Hippocampal formation (tissue), 2 donors: ENCODE measurements around the gene PSMD3.

Source experiments
- DNase-seq, 2 donors: peaks; one replicate each; lab custom pipeline; 2025; lab: John Stamatoyannopoulos, UW

PSMD3 gene

DNA sequence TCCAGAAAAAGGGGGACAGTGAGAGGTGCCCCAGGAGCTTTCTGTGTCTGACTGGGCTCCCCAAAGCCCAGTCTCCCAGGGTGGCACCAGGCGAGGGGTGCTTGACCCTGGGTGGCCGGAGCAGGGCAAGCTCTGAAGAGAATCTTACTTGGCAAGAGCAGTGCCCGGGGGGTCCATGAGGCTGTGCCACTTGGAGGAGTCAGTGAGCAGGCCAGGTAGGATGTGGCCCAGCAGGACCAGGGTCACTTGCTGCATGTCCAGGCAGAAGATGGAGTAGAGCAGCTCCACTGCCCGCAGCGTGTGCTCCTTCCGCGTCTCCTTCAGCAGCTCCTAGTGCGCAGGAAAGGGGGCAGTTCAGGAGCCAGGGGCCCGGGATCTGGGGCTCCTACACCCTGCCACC, 41.9 kb downstream of the PSMD3 start:
- DNase-seq: no peak

DNA sequence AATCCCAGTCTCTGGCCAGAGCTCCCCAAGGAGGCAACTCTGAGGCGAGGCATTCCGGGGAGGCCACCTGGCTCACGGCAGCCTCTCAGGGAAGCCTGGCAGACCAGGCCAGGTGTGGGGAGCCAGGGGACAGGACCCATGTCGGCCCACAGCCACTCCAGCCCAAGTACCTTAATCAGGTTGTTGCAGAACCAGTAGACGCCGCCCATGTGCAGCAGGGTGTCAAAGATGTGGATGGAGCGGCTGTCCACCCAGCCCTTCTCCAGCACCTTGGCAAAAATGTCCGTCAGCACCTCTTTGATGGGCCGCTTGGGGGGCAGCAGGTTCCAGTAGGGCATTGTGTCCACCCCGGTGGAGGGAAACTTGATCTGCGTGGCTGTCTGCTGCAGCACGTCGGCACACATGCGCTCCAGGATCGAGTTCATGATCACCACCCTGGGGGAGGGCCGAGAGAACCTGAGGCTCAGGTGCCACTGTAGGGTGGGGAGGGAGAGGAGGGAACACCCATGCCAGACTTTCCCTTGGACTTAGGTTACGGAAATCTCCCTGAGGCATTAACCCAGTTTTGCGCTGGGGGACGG, 42.4 kb downstream of the PSMD3 start:
- no peak for DNase-seq

DNA sequence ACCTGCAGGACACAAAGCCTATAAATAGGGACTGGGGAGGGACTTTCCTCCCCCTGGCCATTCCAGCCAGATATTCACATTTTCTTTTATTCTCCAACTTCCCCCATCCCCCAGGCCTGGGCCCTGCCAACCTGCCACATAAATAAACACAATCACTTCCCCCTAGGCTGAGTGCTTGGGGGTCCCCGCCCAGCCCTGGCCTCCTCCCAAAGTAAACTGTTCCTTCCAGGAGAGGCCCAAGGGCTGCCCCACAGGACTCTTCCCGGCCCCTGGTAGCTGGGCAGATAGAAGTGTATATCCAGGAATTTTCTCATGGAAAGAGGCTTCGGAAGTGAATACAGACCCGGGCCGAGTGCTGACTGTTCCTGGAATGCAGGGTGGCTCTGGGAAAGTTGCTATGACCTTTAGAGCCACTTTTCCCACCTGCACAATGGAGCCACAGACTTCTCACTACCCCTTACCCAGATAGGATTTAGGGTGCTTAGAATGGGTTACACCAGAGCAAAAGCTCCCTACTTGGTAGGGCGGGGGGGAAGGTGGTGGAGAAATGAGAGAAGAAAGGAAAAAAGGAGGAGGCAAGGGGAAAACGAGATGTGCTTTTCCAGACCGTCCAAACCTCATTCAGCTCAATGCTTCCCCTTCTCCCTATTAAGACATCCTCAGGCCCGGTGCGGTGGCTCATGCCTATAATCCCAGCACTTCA, 43.1 kb downstream of the PSMD3 start:
- DNase-seq: no peak

GRCh38 chr17:40024901-40025300, 44.3 kb downstream of the PSMD3 start:
- no peak for DNase-seq

DNA sequence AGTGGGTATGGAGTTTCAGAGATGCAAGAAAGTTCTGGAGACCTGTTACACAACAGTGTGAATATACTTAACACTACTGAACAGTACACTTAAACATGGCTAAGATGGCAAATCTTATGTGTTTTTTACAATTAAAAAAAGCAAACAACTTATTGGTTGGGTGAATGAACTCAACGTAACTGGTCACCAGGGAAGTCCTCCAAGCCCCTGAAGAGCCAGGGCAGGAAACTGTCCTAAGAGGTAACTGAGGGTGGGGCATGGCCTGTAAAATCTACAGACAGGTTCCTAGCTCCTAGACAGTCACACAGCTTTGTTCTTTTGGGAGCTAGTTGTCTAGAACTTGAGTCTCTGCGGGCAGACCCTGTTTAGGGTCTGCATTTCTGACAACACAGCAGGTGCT, 45.0 kb downstream of the PSMD3 start:
- DNase-seq: no peak

DNA sequence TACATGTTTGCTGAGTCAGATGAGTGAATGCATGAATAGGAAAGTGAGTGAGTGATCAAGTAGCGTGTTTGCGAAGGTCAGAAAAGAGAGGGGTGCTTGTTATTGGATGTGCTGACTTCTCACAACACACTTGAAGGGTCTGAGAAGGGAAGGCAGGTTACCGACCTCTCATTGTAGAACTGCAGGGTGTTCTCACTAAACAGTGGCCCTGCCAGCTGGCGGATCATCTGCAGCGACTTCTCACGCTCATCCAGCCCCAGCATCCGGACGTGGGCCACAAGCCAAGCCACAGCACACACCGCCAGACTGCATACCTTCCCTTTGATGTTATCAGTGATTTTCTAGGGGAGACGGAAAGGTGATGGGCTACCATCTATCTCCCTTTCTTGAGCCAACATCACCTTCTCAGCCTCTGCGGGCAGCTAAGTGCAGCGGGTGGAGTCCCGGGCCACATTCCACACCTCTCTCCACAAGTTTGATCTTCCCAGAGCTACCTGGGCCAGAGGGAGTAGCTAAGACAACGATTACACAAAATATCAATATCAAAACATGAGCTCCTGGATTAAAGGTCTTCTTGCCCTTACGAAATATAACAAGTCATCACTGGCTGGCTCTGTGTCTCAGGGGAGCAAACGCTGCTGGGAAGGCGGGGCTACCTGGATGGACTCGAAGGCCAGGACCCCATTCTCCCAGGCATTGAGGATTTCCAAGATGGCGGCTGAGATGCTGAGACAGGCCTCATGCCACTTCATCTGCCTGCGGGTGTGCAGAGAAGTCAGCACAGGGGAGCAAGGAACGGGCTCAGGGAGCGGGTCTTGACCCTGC, 45.6 kb downstream of the PSMD3 start:
- DNase-seq: no peak

- peak; percentile 34 to 40 for DNase-seq
Measured at GRCh38 chr17:40026816-40027613, 46.4 kb downstream of the PSMD3 start.

GRCh38 chr17:40027614-40028012, 47.0 kb downstream of the PSMD3 start:
- DNase-seq: no peak

GRCh38 chr17:40028595-40028994, 48.0 kb downstream of the PSMD3 start:
- DNase-seq: no peak

DNA sequence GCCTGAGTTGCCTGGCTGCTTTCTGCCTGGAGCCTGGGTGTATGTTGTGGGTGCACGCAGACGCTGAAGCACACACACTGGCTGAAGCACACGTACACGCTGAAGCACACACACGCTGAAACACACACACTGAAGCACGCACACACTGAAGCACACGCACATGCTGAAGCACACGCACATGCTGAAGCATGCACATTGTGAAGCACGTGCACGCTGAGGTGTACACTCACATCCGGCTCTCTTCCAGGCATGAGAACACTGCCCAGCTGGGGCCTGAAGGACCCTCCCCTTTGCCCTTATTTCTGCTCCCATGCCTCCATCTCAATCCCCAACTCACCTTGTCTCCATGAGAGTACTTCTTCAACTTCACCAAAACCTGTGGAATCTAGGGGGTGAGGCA, 51.1 kb downstream of the PSMD3 start:
- DNase-seq: no peak

- no peak for DNase-seq
Measured at GRCh38 chr17:40032322-40033320, 52.0 kb downstream of the PSMD3 start.

DNA sequence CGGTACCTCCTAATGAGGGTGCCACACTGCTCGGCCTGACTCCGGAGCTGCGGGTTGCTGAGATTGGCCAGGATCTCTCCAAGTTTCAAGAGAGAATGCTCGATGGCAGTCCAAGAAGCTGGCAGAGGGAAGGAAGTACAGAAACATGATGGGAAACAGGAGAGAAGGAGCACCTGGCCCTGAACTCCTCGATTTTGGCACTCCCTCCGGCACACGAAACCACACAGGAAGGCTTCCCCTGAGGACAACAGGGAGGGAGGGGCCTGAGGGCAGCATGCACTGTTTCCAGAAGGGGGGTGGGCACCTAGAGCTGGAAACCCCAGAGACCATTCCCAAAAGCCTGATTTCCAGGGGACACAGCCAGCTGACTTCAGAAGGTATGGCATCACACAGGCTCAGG, 52.7 kb downstream of the PSMD3 start:
- no peak for DNase-seq

DNA sequence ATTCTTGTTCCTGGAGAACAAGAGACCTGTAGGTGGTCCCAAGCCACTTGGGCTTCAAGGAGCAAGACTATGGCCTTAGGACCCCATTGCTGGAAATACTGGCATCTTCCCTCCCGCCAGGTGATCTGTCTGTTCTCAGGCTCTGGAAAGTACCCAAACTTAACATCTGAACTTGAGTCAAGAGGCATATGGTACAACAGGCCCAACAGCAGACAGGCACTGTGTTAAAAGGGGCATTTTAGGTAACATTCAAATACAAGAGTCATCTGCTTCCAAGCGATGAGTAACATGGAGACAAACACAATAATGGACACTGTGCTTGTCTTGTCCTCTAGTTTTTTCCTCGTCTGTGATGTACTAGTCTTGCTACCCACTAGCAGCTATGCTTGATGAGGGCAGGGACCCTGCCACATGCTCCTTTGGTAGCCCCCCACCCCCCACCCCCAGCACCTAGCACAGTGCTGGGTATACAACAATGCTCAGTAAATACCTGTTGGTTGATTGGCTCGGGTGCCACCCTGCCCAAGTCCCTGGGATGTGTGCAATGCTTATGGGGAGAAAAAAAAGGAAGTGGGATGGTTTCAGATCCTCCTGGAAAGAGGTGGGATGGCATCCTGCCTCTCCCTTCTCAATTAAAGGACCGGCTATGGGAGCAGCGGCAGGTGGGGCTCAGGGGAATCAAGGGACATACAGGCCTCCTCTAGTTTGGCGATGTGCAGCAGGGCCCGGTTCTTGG, 54.0 kb downstream of the PSMD3 start:
- DNase-seq: no peak

DNA sequence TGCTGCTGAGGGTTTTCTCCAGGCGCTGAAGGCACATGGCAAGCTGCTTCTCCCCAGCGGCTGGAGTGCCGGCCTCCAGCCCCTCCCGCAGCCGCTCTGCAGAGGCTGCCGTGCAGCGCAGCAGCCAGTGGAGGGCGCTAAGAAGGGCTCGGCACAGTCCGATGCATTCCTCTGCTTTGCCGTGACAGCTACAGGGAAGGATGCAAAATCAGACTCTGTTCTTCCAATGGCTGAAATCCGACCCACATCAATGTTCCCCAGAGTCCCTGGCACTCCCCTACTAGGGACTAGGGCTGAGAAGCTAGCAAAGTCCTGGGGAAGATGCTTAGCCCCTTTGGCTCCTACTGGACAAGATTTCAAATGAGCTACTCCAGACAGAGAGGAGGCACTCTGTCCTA, 54.6 kb downstream of the PSMD3 start:
- DNase-seq: peak in 1 of 2 donors; percentile 19

DNA sequence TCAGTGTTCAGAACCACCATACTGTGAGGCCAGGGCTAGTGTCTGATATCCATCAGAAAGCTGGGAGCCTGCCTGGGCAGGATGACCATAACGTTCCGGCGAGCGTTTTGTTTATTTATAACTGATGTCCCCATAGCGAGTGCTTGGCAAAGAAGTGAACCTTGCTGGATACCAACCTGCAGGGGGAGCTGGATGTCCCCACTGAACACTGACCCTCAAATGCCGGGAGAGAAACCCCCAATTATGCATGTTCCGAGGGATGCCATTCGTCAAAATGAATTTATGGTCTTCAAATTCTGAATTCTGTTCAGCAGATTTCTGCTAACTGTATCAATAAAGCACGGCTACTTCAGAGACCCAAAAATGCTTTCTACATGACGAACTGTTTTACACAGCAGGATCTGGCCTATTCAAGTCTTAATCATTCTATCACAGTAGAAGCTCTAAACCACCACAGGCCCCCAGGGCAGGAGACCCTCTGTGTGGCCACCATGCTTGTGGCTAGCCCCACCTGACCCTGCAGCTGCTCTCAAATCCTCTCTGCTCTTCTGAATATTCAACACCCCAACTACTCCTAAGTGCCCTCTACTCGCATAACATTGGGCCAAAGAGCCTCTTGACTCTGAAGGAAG, 58.4 kb downstream of the PSMD3 start:
- no peak for DNase-seq

DNA sequence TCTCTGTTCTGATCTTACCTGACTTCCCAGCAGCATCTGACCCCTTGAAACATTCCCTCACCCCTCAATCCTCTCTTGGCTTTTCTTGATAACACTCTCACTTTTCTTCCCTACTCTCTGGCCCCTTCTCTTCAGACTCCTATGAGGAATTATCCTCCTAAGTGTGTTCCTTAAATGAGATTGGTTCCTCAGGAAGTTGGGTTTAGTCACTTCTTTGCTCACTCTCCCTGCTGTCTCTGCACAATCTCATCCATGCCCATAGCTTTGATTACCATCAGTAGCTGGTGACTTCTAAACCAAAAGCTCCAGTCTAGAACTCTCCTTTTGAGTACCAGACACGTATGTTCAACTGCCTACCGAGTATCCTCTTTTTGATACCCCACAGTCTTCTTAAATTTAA, 60.6 kb downstream of the PSMD3 start:
- DNase-seq: no peak
